Progenitor cell of endocrine pancreas (in vitro differentiated cells): Measurements from ENCODE around the gene RPS27L. TPM values are rescaled to one million over a fixed set of nuclear protein-coding genes. Genes with fewer than 3 reads are reported as not detected.

ENCODE experiments used
- DNase-seq: peaks from one replicate; pipeline ENCODE4 v3.0.0; 2021; ENCODE audit warnings: low spot score; ENCODE audit not compliant: unreplicated experiment
- H3K27ac Mint-ChIP-seq: 2 replicates; pipeline ENCODE4 v1.8.0; 2021; ENCODE audit warnings: mild to moderate bottlenecking, moderate library complexity, mixed read lengths
- H3K27me3 Mint-ChIP-seq: 2 replicates; pipeline ENCODE4 v1.8.0; 2021; ENCODE audit warnings: mixed read lengths
- H3K36me3 Mint-ChIP-seq: 2 replicates; pipeline ENCODE4 v1.8.0; 2022; ENCODE audit warnings: mixed read lengths; ENCODE audit not compliant: insufficient read depth
- H3K4me1 Mint-ChIP-seq: 2 replicates; pipeline ENCODE4 v1.8.0; 2021; ENCODE audit warnings: low read depth, mixed read lengths
- H3K4me3 Mint-ChIP-seq: 2 replicates; pipeline ENCODE4 v1.8.0; 2021; ENCODE audit warnings: low read depth, mild to moderate bottlenecking, moderate library complexity, mixed read lengths
- H3K9me3 Mint-ChIP-seq: 2 replicates; pipeline ENCODE4 v1.8.0; 2021; ENCODE audit warnings: low read depth, mixed read lengths
- total RNA-seq: library from RNA; stranded (reverse); gene quantifications from 2 replicates; pipeline ENCODE4 v1.2.1, GENCODE V29; 2021
- TF ChIP-seq, protein P1 (sequence below): fragments of 200-600 bp; sonication (generic); IDR thresholded peaks from one replicate; pipeline ENCODE4 v1.5.0; 2021; ENCODE audit warnings: antibody characterized with exemption, mild to moderate bottlenecking; ENCODE audit not compliant: unreplicated experiment

The RPS27L gene
- total RNA-seq, 1 donor from 2014 or later, result 129 TPM

GRCh38 chr15:63194302-63194701 is 37.0 kb upstream of the RPS27L start:
- Mint-ChIP-seq H3K27ac (no peak overlapping the region), H3K4me3 (no peak overlapping the region), H3K4me1 (peaks cover 13% of the 10 kb centered on the region), H3K36me3 (no peaks in the 10 kb centered on the region), H3K9me3 (no peaks in the 10 kb centered on the region), H3K27me3 (peaks cover 3% of the 10 kb centered on the region)
- no peak for DNase-seq
- TF ChIP-seq, protein P1, sequence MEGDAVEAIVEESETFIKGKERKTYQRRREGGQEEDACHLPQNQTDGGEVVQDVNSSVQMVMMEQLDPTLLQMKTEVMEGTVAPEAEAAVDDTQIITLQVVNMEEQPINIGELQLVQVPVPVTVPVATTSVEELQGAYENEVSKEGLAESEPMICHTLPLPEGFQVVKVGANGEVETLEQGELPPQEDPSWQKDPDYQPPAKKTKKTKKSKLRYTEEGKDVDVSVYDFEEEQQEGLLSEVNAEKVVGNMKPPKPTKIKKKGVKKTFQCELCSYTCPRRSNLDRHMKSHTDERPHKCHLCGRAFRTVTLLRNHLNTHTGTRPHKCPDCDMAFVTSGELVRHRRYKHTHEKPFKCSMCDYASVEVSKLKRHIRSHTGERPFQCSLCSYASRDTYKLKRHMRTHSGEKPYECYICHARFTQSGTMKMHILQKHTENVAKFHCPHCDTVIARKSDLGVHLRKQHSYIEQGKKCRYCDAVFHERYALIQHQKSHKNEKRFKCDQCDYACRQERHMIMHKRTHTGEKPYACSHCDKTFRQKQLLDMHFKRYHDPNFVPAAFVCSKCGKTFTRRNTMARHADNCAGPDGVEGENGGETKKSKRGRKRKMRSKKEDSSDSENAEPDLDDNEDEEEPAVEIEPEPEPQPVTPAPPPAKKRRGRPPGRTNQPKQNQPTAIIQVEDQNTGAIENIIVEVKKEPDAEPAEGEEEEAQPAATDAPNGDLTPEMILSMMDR, result no peak

DNA sequence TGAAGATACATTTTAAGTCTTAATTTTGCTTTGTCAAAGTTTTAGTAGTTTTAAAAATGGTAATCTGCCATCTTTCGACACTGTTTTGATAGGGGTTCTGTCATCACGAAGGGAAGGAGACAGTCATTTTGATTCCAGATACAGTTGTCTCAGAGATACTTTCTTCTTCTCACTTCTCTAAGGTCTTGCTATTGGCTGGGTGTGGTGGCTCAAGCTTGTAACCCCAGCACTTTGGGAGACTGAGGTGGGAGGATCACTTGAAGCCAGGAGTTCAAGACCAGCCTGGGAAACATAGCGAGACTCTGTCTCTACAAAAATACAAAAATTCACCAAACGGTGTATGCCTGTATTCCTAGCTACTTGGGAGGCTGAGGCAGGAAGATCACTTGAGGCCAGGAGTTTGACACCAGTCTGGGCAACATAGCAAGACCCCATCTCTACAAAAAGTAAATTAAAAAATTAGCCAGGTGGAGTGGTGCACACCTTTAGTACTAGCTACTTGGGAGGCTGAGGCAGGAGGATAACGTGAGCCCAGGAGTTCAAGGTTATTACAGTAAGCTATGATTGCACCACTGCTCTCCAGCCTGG is 35.4 kb upstream of the RPS27L start:
- no peak for DNase-seq
- TF ChIP-seq, protein P1, result no peak
- Mint-ChIP-seq H3K27ac (no peak overlapping the region), H3K4me1 (peaks cover 13% of the 10 kb centered on the region), H3K27me3 (peaks cover 10% of the 10 kb centered on the region), H3K9me3 (no peaks in the 10 kb centered on the region), H3K4me3 (no peak overlapping the region), H3K36me3 (no peaks in the 10 kb centered on the region)

- no peak overlapping the region for H3K27ac Mint-ChIP-seq
Measured at GRCh38 chr15:63191895-63192618, 34.8 kb upstream of the RPS27L start.

GRCh38 chr15:63190769-63191649 is 33.7 kb upstream of the RPS27L start:
- H3K27ac Mint-ChIP-seq, result no peak overlapping the region
- no peaks in the 10 kb centered on the region for H3K36me3 Mint-ChIP-seq
- no peaks in the 10 kb centered on the region for H3K9me3 Mint-ChIP-seq
- H3K27me3 Mint-ChIP-seq, result peaks cover 13% of the 10 kb centered on the region
- DNase-seq, result no peak
- H3K4me3 Mint-ChIP-seq, result peak overlapping the region; percentile 95
- TF ChIP-seq, protein P1, result no peak
- H3K4me1 Mint-ChIP-seq, result peaks cover 13% of the 10 kb centered on the region

More at GRCh38 chr15:63191895-63192618, 34.8 kb upstream of the RPS27L start:
- Mint-ChIP-seq H3K36me3 (no peaks in the 10 kb centered on the region), H3K4me3 (no peak overlapping the region), H3K27me3 (peaks cover 13% of the 10 kb centered on the region), H3K9me3 (no peaks in the 10 kb centered on the region), H3K4me1 (peaks cover 13% of the 10 kb centered on the region)
- DNase-seq, result no peak
- TF ChIP-seq, protein P1, result no peak
